RWPE2 (cell line): ENCODE measurements around the gene FLOT2.
"Not testable (repeated sequence)": the region's sequence is repeated elsewhere in the genome, so short reads cannot be mapped to it uniquely, and the experiment has no call there.

Experiments
- ATAC-seq: fragments of 200-7000 bp; cut with Tn5 transposase; 3 replicates; pipeline ENCODE4 v1.9.1; 2021; ENCODE audit warnings: low read depth
- DNase-seq: peaks from one replicate; pipeline ENCODE4 v3.0.0-alpha.2; 2020; ENCODE audit warnings: low spot score
- H3K27ac ChIP-seq: fragments of 450-650 bp; 2 replicates; pipeline ENCODE4 v1.5.1; 2017; ENCODE audit warnings: mild to moderate bottlenecking; ENCODE audit not compliant: poor library complexity, severe bottlenecking
- H3K27me3 ChIP-seq: fragments of 250-450 bp; sonication (Bioruptor Pico); 2 replicates; pipeline ENCODE4 v1.5.1; 2021; ENCODE audit warnings: mild to moderate bottlenecking, moderate library complexity; ENCODE audit not compliant: insufficient read depth, poor library complexity, severe bottlenecking
- H3K36me3 ChIP-seq: fragments of 250-450 bp; sonication (Bioruptor Pico); 2 replicates; pipeline ENCODE4 v1.5.1; 2020; ENCODE audit warnings: low read depth, mild to moderate bottlenecking, moderate library complexity
- H3K4me1 ChIP-seq: fragments of 250-450 bp; sonication (Bioruptor Pico); 2 replicates; pipeline ENCODE4 v1.5.1; 2021; ENCODE audit warnings: mild to moderate bottlenecking, moderate library complexity; ENCODE audit not compliant: insufficient read depth, poor library complexity, severe bottlenecking
- H3K4me3 ChIP-seq: fragments of 250-450 bp; sonication (Bioruptor Pico); 2 replicates; pipeline ENCODE4 v1.5.1; 2021; ENCODE audit warnings: mild to moderate bottlenecking, moderate library complexity; ENCODE audit not compliant: severe bottlenecking
- H3K9me3 ChIP-seq: fragments of 250-450 bp; sonication (Bioruptor Pico); 2 replicates; pipeline ENCODE4 v1.5.1; 2021; ENCODE audit warnings: mild to moderate bottlenecking, moderate library complexity; ENCODE audit not compliant: severe bottlenecking
- CTCF ChIP-seq: fragments of 450-650 bp; IDR thresholded peaks from one replicate; pipeline ENCODE4 v1.5.1; 2017; ENCODE audit warnings: mild to moderate bottlenecking, moderate library complexity; ENCODE audit not compliant: poor library complexity, severe bottlenecking

Gene FLOT2

GRCh38 chr17:28937044-28937729, 39.7 kb upstream of the FLOT2 start:
- TF ChIP-seq CTCF = no peak
- Histone ChIP-seq H3K36me3 (peaks cover 31% of the 10 kb centered on the region), H3K9me3 (no peaks in the 10 kb centered on the region), H3K27ac (peak overlapping the region; percentile 26), H3K4me3 (no peak overlapping the region), H3K27me3 (no peaks in the 10 kb centered on the region), H3K4me1 (peaks cover 19% of the 10 kb centered on the region)
- ATAC-seq = peak; percentile 57; the same call in 1 of the 3 replicates
- no peak for DNase-seq

- no peak overlapping the region for H3K27ac ChIP-seq
- H3K4me1 ChIP-seq = peaks cover 19% of the 10 kb centered on the region
- TF ChIP-seq CTCF = no peak
- no peak overlapping the region for H3K4me3 ChIP-seq
- H3K9me3 ChIP-seq = no peaks in the 10 kb centered on the region
- ATAC-seq = no peak
- H3K36me3 ChIP-seq = peaks cover 25% of the 10 kb centered on the region
- no peak for DNase-seq
- no peaks in the 10 kb centered on the region for H3K27me3 ChIP-seq
These were observed 38.4 kb upstream of the FLOT2 start for GRCh38 chr17:28935744-28936460.

- not testable (repeated sequence) for H3K4me3 ChIP-seq, H3K9me3 ChIP-seq, ATAC-seq, H3K27me3 ChIP-seq, DNase-seq, H3K27ac ChIP-seq
- Histone ChIP-seq H3K4me1 (peaks cover 19% of the 10 kb centered on the region), H3K36me3 (peaks cover 31% of the 10 kb centered on the region)
These were observed 37.0 kb upstream of the FLOT2 start for GRCh38 chr17:28934508-28934907.

DNA sequence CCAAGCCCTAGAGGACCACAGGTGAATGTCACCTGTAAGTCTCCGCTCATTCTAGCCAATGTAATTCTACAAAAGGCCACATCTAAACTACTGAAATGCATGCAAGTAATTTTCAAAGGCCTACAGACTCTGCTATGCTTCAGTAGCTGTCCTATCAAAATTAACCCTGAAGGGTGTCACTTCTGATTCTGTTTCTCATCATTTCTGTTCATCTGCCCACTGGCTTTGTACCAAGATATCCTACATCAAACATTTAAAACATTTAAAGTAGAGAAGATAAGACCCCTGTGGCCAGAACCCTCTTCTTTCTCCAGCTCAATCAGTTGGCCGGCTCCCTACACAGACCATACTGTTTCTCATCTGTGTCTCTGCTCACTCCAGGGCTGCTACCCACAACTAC, 32.3 kb upstream of the FLOT2 start:
- Histone ChIP-seq H3K4me1 (peaks cover 19% of the 10 kb centered on the region), H3K27ac (no peak overlapping the region), H3K9me3 (no peaks in the 10 kb centered on the region), H3K4me3 (no peak overlapping the region), H3K27me3 (no peaks in the 10 kb centered on the region), H3K36me3 (peaks cover 46% of the 10 kb centered on the region)
- no peak for ATAC-seq
- DNase-seq = no peak
- no peak for TF ChIP-seq CTCF

- Histone ChIP-seq H3K27ac (no peak overlapping the region), H3K9me3 (no peaks in the 10 kb centered on the region), H3K36me3 (peaks cover 48% of the 10 kb centered on the region), H3K4me1 (peaks cover 19% of the 10 kb centered on the region), H3K27me3 (no peaks in the 10 kb centered on the region), H3K4me3 (no peak overlapping the region)
- ATAC-seq (0 out of 3 replicates have a peak, but pooled peaks have one; percentile 35), DNase-seq (no peak)
- no peak for TF ChIP-seq CTCF
These were observed 30.5 kb upstream of the FLOT2 start for GRCh38 chr17:28928061-28928460.
